ACHN (cell line): ENCODE measurements around the gene TRAPPC5.

Experiments
- DNase-seq: peaks from one replicate; pipeline ENCODE4 v3.0.0-alpha.2; 2015
- in situ Hi-C: cut with HindIII; loops from 2 replicates; pipeline ENCODE4 v1.10.0; 2017; ENCODE audit warnings: low sequenced_read_pairs, low pct_ligation_motif_present, low pct_unique_long_range_greater_than_20kb

The TRAPPC5 gene

DNA sequence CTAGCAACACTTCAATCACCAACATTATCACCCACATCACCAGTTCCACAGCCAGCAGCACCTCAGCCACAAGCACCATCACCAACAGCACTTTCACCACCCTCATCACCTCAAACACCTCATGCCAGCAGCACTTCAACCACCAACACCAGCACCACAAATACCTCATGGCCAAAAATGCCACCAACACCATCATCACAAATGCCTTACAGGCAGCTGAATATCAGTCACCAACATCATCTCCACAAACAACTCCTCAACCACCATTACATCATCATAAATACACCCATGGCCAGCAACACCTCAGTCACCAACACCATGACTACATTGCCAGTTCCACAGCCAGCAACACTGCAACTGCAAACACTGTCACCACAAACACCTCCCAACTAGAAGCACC lies 10.9 kb downstream of the TRAPPC5 start:
- in situ Hi-C loops, result no loop called here

DNA sequence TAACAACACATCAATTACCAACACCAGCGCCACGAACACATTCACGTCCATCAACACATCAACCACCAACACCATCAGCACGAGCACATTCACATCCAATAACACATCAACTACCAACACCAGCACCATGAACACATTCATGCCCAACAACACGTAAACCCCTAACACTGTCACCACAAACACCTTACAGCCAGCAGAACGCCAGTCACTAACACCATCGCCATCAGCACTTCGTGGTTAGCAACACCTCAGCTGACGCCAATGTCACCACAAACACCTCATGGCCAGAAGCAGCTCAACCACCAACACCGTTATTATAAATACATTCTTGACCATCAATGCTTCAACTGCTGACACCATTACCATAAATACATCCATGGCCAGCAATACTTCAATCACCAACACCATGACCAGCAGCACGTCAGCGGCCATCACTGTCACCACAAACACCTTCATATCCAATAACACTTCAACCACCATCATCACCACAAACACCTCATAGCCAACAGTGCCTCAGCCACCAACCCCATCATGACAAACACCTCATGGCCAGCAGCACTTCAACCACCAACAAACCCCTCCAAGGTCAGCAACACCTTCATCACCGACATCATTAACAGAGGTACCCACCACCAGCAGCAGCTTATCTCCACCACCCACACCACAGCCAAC lies 11.9 kb downstream of the TRAPPC5 start:
- in situ Hi-C loops, result no loop called here
- DNase-seq, result no peak

More for the DNA sequence above, 10.9 kb downstream of the TRAPPC5 start:
- DNase-seq, result no peak

DNA sequence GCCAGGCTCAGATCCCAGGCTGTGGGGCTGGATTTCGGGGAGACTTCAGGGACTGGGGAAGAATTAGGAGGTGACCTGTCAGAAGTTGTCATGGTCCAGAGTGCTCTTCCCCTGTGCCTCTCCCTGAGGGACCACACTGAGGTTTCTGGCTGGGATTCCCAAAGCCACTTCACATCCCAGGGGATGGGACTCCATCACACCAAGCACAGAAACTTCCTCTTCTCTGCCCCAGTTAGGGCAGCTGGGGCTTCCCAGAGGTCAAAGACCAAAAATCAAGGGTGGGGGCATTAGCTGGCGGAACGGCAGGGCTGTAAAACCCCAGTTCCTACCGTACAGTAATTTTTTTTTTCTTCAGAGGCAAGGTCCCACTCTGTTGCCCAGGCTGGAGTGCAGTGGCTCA lies 13.9 kb downstream of the TRAPPC5 start:
- in situ Hi-C loops, result no loop called here
- DNase-seq, result no peak

DNA sequence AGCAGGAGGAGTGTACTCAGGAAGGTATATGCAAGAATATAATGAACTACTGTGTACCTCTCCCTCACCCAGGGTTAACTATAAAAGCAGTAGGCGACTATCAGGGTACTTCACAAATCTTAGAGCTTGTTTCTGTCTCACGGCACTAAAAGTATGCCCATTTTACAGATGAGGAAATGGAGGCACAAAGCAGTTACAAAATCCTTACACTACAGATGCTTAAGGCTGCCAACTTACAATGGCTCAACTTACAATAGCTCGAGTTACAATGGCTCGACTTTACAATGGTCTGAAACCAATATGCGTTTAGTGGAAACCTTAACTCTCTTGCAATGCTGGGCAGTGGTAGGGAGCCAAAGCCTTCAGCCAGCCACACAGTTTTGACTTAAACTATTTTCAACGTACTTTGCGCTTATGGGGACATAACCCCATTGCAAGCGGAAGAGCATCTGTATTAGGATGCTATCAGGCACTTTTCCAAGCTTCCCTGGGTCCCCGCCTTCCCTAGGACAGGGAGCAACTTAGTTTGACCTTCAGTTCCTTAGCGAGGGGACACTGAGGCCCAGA lies 17.2 kb downstream of the TRAPPC5 start:
- in situ Hi-C loops, result no loop called here
- no peak for DNase-seq

DNA sequence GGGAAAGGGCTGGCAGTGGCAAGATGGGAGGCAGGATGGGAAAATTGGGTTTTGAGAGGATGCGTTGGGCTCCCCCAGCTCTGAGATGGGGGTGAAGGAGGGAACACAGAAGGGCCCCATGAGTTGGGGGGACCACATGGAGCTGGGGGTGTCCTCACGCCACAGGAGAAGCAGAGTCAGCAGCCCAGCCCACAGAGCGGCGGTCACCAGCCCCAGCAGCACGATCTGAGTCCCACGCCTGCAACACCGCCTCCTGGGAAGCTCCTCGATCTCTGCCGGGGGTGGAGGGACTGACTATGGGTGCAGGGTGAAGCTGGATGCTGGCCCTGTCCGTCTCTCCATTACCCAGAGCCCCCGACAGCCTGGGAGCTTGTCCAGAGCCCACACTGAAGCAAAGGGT lies 17.9 kb downstream of the TRAPPC5 start:
- in situ Hi-C loops, result no loop called here
- no peak for DNase-seq

DNA sequence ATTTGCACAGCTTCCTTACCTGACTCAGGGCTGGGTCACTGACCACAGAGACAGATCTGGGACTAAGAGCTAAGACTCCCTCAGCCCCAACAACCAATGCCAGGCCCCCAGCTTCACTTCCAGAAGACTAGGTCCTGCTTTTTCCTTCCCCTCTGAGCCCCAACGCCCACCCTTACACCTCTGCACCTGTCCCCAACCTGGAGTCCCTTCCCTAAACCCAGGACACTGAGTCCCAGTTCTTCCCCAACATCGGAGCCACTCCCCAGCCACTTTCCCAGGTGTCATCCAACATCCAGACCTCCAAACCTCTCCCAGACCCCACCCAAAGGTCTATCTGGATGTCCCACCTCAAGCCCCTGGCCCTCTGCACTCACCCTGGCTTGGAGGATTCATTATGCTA lies 18.4 kb downstream of the TRAPPC5 start:
- no peak for DNase-seq
- in situ Hi-C loops, result no loop called here

DNA sequence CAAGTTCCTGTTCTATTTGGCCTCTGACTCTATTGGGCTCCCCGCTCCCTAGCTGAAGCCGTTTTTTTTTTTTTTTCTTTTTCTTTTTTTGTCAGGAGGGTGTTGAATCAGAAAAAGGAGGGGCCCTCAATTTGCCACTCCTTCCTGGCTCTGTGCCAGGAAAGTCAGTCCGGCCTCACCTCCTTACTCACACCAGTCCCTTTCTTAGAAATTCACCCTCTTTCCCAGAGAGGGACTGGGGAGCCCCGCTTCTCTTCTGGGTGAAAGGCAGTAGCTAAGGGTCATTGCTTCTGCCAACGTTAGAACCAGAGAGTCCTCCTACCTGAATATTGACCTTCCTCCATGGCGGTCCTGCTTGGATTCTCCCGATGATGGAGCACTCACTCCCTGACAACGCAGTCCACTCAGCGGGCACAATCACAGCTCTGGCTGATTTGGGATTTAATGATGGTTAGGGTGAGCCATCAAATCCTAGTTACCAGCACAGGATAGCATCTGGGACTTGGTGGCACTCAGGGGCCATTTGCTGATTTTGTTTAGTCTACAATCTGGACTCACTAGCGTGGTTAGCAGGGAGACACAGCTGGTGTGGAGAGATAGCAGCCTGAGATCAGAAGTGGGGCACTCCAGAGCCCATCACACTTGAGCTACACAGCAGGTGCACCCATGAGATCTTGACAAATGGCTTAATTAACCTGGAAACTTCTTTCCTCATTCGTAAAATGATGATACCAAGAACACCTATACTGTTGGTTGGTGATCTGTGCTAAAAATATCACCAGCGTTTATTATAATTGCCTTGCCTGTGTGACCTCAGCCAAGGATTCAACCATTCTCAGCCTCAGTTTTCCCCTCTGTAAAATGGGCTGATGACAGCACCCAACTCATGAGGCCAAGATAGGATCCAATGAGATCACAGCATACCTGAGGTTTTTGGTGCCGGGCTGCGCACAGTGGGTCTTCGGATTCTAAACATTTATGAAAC lies 19.1 kb downstream of the TRAPPC5 start:
- in situ Hi-C loops, result no loop called here
- no peak for DNase-seq

DNA sequence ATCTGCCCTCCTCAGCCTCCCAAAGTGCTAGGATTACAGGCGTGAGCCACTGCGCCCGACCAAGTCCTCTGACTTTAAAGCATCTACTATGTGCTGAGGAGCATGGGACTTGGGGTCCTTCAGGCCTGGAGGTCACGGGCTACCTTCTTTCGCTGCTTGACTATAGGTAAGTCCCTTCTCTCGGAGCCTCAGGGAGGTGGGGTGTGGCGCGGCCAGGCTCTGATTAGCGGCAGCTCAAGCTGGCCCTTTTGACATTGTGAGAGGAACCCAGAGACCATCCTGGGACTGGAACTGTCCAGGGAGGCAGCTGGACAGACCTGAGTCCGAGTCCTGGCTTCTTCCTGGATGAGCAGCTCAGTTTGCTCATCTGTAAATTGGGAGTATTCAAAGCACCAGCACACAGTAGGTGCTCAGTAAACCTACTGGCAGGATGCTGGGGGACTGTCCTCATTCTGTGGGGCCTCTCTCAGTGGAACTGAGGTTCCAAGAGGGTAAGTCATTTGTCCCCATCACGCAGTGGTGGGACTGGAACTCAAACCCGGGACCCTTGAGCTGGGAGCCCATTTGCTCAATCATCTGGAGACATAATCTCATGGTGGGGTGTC lies 20.5 kb downstream of the TRAPPC5 start:
- in situ Hi-C loops, result no loop called here
- no peak for DNase-seq

DNA sequence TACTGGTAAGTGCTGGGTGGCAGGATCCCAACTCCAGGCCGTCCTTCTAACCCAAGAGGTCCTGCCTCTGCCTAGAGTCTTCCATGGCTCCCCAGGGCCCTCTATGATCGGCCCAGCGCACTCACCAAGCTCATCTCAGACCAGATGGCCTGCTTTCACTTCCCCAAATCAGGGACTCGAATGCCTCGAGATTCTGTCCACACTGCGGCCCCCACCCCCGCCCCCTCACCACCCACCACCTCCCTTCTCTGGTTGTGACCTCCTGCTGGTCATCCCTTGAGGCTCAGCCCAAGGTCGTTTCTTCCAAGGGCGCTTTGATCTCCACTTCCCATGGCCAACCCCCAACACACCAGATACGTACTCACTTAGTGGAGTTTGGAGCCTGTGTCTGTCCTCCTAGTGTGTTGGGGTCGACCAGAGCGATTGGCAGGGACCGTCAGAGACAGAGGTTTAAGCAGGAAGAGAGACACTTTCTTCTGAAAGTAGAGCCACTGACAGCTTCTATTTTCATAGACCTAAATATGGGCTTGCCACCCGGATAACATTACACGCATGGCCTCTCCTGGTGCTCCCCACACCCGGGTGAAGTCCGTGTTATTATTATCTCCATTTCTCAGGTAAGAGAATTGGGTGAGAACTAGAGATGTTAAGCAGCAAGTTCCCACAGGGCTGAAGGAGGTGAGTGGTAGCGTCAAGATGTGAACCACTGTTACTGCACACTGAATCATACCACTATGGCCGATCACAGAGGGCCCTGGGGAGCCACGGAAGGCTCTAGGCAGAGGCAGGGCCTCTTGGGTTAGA lies 21.2 kb downstream of the TRAPPC5 start, which contains the start of gene FCER2:
Gene FCER2 (minus strand): TSS at position 478 of the 804 bp plus-strand sequence. CDS start 2,371 bp downstream, outside the sequence.
- in situ Hi-C loops, result no loop called here
- no peak for DNase-seq

DNA sequence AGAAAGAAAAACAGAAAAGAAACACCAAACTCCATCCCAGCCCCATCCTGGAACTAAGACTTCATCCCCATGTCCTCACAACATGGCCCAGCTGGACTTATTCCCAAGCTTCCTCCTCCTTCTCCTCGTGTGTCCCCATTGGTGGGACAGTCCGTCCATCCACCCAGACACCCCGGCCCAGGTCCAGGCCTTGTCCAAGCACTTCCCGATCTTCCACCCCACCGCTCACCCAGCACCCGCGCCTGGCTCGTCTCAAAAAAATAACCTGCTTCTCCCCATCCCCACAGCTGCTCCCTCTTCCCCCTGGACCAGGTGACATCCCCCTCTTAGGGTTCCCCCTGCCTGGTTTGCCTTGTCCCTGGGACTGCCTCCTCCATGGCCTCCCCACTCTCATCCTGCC lies 22.7 kb downstream of the TRAPPC5 start:
- in situ Hi-C loops, result no loop called here
- DNase-seq, result no peak

DNA sequence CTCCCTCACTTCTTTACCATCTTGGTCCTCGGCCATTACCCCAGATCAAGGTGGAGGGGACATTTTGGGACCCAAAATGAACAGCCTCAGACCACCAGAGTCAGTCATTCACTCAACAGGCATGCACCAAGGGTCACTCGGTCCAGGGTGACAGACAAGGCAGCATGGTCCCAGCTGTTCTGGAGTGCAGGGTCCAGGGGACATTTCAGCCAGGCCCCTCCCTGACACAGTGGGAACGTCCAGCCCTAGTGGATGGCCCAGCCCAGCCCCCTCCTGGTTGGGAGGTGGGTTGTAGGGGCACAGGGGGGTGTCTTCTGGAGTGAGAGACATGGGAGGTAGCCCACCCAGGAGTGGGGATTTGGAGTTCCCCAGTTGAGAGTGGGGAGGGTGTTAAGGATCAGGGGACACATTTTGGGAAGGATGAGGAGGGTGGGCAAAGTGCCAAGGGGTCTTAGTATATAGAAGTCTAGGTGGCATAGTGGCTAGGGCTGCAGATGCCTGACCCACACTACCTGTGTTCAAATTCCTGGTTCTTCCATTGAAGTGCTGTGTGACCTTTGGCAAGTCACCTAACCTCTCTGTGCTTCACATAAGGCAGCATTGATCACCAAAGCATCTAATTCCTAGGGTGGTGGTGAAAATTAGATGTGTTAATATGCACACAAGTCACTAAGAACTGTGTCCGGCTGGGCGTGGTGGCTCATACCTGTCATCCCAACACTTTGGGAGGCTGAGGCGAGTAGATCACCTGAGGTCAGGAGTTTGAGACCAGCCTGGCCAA lies 23.8 kb downstream of the TRAPPC5 start:
- in situ Hi-C loops, result no loop called here
- DNase-seq, result no peak

DNA sequence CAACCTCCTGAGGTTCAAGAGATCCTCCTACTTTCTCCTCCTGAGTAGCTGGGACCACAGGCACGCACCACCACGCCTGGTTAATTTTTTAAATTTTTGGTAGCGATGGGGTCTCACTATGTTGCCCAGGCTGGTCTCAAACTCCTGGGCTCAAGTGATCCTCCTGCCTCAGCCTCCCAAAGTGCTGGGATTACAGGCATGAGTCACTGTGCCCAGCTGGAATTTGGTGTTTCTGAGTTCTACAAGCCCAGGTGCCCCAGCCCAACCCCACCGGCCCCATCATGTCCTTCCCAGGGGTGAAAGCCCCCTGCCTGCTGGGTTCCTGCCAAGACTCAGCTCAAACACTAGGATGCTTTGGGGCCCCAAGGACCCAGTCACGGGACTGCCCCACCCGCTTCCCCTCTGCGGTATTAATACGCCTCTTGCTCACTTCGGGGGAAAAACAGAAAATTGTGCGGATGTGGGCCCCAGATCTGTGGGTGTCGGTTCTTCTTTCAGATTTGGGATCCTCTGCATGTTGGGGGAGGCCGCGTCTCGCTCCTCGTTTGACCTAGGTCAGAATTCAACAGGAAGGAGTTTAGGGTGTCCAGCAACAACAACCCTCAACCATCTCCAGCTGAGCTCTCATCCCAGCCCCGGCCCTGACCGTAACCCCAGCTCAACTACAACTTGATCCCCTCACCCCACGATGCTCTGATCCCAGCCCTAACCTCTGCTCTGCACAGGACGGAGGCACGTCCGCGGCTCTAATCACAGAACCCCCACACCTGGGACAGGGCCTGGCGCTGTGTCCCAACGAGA lies 25.0 kb downstream of the TRAPPC5 start:
- DNase-seq, result no peak
- in situ Hi-C loops, result no loop called here

DNA sequence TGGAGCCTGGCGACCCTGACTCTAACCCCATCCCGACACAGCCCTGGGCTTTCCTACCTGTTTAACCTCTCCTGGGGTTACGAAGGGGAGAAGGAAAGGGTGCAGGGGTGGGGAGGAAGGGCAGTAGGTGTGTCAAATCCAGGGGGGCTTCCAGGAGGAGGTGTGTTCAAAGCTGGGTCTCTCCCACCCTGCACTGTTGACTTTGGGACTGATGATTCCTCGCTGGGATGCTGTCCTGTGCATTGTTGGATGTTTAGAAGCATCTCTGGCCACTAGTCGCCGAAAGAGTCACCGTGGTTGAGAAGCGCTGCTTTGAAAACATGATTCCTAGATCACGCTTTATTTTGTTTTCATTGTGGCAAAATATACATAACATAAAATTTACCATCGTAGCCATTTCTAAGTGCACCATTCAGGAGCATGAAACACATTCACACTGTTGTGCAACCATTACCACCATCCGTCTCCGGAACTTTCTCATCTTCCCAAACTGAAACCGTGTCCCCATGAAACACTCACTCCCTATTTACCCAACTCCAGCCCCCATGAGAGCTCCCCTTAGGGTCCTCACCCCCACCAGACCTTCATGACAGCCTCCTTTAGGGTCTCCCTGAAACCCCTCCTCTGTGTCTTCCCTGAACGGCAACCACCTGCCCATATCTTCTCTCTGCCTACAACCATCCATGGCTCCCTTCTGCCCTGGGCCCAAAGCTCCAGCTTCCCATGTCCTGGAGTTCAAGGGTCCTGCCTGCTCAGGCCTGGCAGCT lies 25.7 kb downstream of the TRAPPC5 start:
- in situ Hi-C loops, result no loop called here
- no peak for DNase-seq

DNA sequence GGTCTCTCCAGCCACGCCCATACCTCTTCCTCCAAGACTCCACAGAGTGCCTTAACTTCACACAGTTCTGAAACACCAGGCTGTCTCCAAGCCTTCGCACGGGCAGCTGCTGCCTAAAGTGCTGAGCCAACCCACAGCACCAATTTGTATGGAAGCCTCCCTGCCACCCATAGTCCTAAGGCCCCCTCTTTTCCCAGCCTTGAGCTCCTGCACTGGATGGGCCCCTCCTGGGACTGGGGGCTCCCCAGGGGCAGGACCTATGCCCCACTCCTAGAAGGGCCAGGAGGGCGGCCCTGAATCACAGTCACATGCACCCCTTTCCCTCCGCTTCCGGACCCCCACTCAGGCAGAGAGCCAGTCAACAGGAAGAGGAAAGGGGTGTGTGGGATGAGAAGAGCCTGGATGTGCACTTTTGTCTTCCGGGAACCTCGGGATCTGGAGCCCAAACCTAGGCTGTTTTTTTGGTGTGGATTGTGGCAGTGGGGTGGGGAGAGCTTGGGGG lies 26.4 kb downstream of the TRAPPC5 start:
- in situ Hi-C loops, result no loop called here
- no peak for DNase-seq

DNA sequence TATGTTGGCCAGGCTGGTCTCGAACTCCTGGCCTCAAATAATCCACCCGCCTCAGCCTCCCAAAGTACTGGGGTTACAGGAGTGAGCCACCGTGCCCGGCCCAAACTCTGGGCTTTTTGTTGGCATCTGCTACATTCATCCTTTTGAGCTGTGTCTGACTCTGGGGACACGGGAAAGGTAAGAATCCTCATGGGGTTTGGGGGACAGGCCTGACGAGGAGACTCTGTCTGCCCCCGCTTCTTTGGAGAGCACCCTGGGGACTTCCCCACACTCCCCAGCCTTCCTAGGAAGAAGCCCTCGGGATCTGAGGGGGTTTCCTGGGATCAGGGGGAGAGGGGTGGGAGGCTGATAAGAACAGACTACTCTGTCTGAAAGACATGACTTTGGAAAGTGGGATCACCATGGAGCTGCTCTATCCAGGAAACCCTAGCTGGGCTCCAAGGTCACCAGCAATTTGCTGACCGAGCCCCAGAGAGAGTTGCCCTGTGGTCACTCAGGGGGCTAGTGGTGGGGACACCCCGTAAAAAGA lies 29.4 kb downstream of the TRAPPC5 start:
- DNase-seq, result no peak
- in situ Hi-C loops, result no loop called here

DNA sequence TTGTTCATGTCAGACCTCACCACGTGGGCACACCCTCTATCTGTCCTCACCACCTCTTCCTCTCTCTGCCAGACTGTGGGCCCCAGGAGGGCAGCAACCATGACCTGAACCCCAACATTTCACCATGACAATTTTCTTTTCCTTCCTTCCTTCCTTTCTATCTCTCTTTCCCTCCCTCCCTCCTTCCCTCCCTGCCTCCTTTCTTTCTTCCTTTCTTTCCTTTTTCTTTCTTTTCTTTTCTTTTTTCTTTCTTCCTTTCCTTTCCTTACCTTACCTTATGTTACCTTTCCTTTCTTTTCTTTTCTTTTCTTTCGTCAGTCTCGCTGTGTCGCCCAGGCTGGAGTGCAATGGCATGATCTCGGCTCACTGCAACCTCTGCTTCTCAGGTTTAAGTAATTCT lies 30.0 kb downstream of the TRAPPC5 start:
- DNase-seq, result no peak
- in situ Hi-C loops, result no loop called here
